SK-N-SH (cell line): ENCODE data around the gene CELSR1. TPM values are rescaled to one million over a fixed set of nuclear protein-coding genes. Genes with fewer than 3 reads are reported as not detected.

Experiments used
- CTCF ChIA-PET: fragments of 300-600, 350-600 bp; formaldehyde crosslinking; extraction: SDS; loops from one replicate; lab custom pipeline; 2021; lab: Yijun Ruan, JAX
- POLR2A ChIA-PET: fragments of 350-600 bp; sonication (Branson Sonifier 250); formaldehyde crosslinking; extraction: SDS; loops from one replicate; lab custom pipeline; 2020; ENCODE audit warnings: antibody characterized with exemption, inconsistent platforms; lab: Yijun Ruan, JAX
- DNase-seq: peaks from one replicate; pipeline ENCODE4 v3.0.0; 2012
- H2AFZ ChIP-seq: fragments of 200-600 bp; sonication (generic); 2 replicates; pipeline ENCODE4 v1.8.1; 2016; ENCODE audit warnings: antibody characterized with exemption, mild to moderate bottlenecking, low read depth
- H3F3A ChIP-seq: fragments of 200-600 bp; sonication (generic); replicated peaks from 2 replicates; pipeline ENCODE3; 2016; ENCODE audit warnings: antibody characterized with exemption, mild to moderate bottlenecking; ENCODE audit not compliant: insufficient read depth
- H3K27ac ChIP-seq, 2 experiments: fragments of 200-500 bp in 1 of 2; fragments of 200-600 bp in 1 of 2; sonication (Bioruptor generic) in 1 of 2; sonication (generic), shearing (Covaris generic) in 1 of 2; 2 replicates each; pipeline versions ENCODE4 v1.5.1 to v1.6.1; 2014 to 2016; ENCODE audit warnings: low read depth in 2 of 2, inconsistent platforms in 1 of 2, low read length in 1 of 2, mild to moderate bottlenecking in 1 of 2, mixed read lengths in 1 of 2
- H3K27me3 ChIP-seq: fragments of 200-600 bp; sonication (generic), shearing (Covaris generic); 2 replicates; pipeline ENCODE4 v1.6.1; 2016; ENCODE audit warnings: mixed run types; ENCODE audit not compliant: insufficient read depth
- H3K36me3 ChIP-seq, 2 experiments: fragments of 200-500 bp in 1 of 2; fragments of 200-600 bp in 1 of 2; sonication (Bioruptor generic) in 1 of 2; sonication (generic) in 1 of 2; replicated peaks in 1 of 2; 2 replicates each; pipeline versions ENCODE3 to v1.5.1; 2014 to 2016; ENCODE audit warnings: low read length in 1 of 2, mild to moderate bottlenecking in 1 of 2; ENCODE audit not compliant: insufficient read depth in 2 of 2, control insufficient read depth in 1 of 2
- H3K4me1 ChIP-seq, 2 experiments: fragments of 200-500 bp in 1 of 2; fragments of 200-600 bp in 1 of 2; sonication (Bioruptor generic) in 1 of 2; sonication (generic), shearing (Covaris generic) in 1 of 2; 2 replicates each; pipeline versions ENCODE4 v1.5.1 to v1.6.1; 2014 to 2016; ENCODE audit warnings: low read depth in 1 of 2, low read length in 1 of 2, mixed run types in 1 of 2; ENCODE audit not compliant: insufficient read depth in 2 of 2, control insufficient read depth in 1 of 2
- H3K4me2 ChIP-seq: fragments of 200-600 bp; sonication (generic), shearing (Covaris generic); 2 replicates; pipeline ENCODE4 v1.6.1; 2017; ENCODE audit warnings: mixed run types
- H3K4me3 ChIP-seq, 2 experiments: fragments of 200-500 bp in 1 of 2; fragments of 200-600 bp in 1 of 2; sonication (Bioruptor generic) in 1 of 2; sonication (generic), shearing (Covaris generic) in 1 of 2; 2 replicates each; pipeline versions ENCODE4 v1.5.1 to v1.8.1; 2014 to 2016; ENCODE audit warnings: low read depth in 2 of 2, inconsistent platforms in 1 of 2, low read length in 1 of 2, mild to moderate bottlenecking in 1 of 2, mixed read lengths in 1 of 2, moderate library complexity in 1 of 2
- H3K79me2 ChIP-seq: fragments of 200-600 bp; sonication (generic); 2 replicates; pipeline ENCODE4 v1.8.1; 2017; ENCODE audit warnings: mild to moderate bottlenecking; ENCODE audit not compliant: insufficient read depth
- H3K9ac ChIP-seq: fragments of 200-600 bp; sonication (generic); 2 replicates; pipeline ENCODE4 v1.6.1; 2017; ENCODE audit warnings: mixed run types
- H3K9me2 ChIP-seq: fragments of 200-600 bp; sonication (generic); 2 replicates; pipeline ENCODE4 v1.6.1; 2017; ENCODE audit warnings: mixed run types
- H3K9me3 ChIP-seq: fragments of 200-600 bp; sonication (generic); 2 replicates; pipeline ENCODE4 v1.6.1; 2017; ENCODE audit warnings: mixed run types, mild to moderate bottlenecking, moderate library complexity
- H4K20me1 ChIP-seq: fragments of 200-600 bp; sonication (generic); 2 replicates; pipeline ENCODE4 v1.6.1; 2017; ENCODE audit warnings: mild to moderate bottlenecking, mixed run types; ENCODE audit not compliant: insufficient read depth
- EZH2phosphoT487 ChIP-seq: fragments of 200-600 bp; sonication (generic); IDR thresholded peaks from 2 replicates; pipeline ENCODE4 v1.6.1; 2017; ENCODE audit warnings: low read depth, mixed run types, mild to moderate bottlenecking, antibody characterized with exemption, moderate library complexity, borderline replicate concordance
- FOXJ3 ChIP-seq: sonication (generic); formaldehyde crosslinking; IDR thresholded peaks from 2 replicates; pipeline ENCODE4 v1.5.1; 2020; ENCODE audit warnings: mild to moderate bottlenecking, missing genetic modification reagents
- RCOR1 ChIP-seq: fragments of 150-350 bp; IDR thresholded peaks from 2 replicates; pipeline ENCODE4 v1.6.1; 2017; ENCODE audit warnings: antibody characterized with exemption, low read length
- RXRA ChIP-seq: IDR thresholded peaks from 2 replicates; pipeline ENCODE4 v1.4.0; 2012; ENCODE audit warnings: low read depth, mild to moderate bottlenecking, borderline replicate concordance
- SMC3 ChIP-seq: IDR thresholded peaks from 2 replicates; pipeline ENCODE4 v1.6.1; 2012; ENCODE audit warnings: low read depth, low read length, improper control_type of control experiment
- TCF12 ChIP-seq: IDR thresholded peaks from 2 replicates; pipeline ENCODE4 v1.4.0; 2012
- YY1 ChIP-seq: IDR thresholded peaks from 2 replicates; pipeline ENCODE4 v1.4.0; 2012; ENCODE audit warnings: low read depth, mild to moderate bottlenecking
- WGBS: methylation state at CpG from one replicate; pipeline ENCODE4 v1.1.6; 2017; ENCODE audit warnings: low lambda C conversion rate; 5-methylcytosine and 5-hydroxymethylcytosine counted together
- polyA plus RNA-seq, 3 experiments: library from polyadenylated mRNA; depleted of rRNA; stranded (reverse); fragments of >200 nt; gene quantifications; 2 replicates each; pipeline ENCODE4 v1.2.3, GENCODE V29; 2012
- TF ChIP-seq, protein P1 (sequence below): fragments of 150-350 bp; IDR thresholded peaks from 2 replicates; pipeline ENCODE4 v1.6.1; 2016; ENCODE audit warnings: mild to moderate bottlenecking, low read depth, low read length
- TF ChIP-seq, protein P2 (sequence below): IDR thresholded peaks from 2 replicates; pipeline ENCODE4 v1.4.0; 2012; ENCODE audit warnings: low read depth, borderline replicate concordance
- TF ChIP-seq, protein P3 (sequence below): IDR thresholded peaks from 2 replicates; pipeline ENCODE4 v1.4.0; 2012; ENCODE audit warnings: low read depth
- TF ChIP-seq, protein P4 (sequence below): fragments of 150-350 bp; IDR thresholded peaks from 2 replicates; pipeline ENCODE4 v1.6.1; 2017; ENCODE audit warnings: antibody characterized with exemption, low read length, low read depth, borderline replicate concordance
- TF ChIP-seq, protein P5 (sequence below): IDR thresholded peaks from 2 replicates; pipeline ENCODE4; 2012

The CELSR1 gene
- polyA plus RNA-seq, 1 of the 3 experiments (the other 2 are of a cell fraction): 5.0 TPM

DNA sequence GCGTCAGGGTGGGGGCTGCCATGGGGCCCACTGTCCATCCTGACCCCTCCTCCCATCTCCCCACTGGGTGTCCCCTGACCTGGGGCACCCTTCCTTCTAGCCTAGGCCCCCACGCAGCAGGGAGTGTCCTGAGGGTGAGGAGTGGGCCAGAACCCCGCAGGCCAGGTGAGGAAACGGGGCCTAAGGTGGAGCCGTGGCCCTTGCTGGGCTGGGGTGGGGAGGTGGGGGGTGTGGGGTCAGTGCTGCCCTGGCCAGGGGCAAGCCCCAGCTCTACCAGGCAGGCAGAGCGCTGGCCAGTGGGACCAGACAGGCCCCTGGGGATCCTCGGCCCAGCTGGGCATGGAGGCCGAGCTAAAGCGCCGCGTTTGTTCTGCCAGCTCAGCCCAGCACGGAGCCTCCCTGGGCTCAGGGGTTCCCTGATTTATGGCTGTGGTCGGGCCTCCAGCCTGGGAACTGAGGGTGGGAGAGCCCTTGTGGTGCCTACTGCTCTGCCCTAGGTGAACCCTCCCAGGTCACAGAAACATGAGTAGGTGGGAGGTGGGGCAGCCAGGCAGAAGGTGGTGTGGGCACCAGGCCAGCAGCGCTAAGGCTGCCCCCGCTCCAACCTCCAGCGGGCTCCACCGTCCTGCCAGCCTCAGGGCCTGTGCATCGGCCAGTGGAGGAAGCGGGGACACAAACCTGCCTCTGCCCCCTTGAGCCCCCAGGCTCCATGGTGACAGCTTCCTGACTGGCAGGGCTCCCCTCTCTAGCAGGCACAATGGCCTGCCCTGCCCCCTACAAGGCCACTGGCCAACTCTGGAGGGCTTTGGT, 179.5 kb downstream of the CELSR1 start:
- TF ChIP-seq, protein P1, sequence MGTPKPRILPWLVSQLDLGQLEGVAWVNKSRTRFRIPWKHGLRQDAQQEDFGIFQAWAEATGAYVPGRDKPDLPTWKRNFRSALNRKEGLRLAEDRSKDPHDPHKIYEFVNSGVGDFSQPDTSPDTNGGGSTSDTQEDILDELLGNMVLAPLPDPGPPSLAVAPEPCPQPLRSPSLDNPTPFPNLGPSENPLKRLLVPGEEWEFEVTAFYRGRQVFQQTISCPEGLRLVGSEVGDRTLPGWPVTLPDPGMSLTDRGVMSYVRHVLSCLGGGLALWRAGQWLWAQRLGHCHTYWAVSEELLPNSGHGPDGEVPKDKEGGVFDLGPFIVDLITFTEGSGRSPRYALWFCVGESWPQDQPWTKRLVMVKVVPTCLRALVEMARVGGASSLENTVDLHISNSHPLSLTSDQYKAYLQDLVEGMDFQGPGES: no peak
- TF ChIP-seq, protein P2, sequence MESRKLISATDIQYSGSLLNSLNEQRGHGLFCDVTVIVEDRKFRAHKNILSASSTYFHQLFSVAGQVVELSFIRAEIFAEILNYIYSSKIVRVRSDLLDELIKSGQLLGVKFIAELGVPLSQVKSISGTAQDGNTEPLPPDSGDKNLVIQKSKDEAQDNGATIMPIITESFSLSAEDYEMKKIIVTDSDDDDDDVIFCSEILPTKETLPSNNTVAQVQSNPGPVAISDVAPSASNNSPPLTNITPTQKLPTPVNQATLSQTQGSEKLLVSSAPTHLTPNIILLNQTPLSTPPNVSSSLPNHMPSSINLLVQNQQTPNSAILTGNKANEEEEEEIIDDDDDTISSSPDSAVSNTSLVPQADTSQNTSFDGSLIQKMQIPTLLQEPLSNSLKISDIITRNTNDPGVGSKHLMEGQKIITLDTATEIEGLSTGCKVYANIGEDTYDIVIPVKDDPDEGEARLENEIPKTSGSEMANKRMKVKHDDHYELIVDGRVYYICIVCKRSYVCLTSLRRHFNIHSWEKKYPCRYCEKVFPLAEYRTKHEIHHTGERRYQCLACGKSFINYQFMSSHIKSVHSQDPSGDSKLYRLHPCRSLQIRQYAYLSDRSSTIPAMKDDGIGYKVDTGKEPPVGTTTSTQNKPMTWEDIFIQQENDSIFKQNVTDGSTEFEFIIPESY: no peak
- TF ChIP-seq TCF12 (no peak), SMC3 (no peak), YY1 (no peak), RXRA (no peak), FOXJ3 (CRISPR knock-in tag) (no peak)
- no peaks in the 10 kb centered on the region for H3K9me3 ChIP-seq
- H3K79me2 ChIP-seq: no peaks in the 10 kb centered on the region
- ChIA-PET CTCF (interaction anchor here (1.3 to 8.4 kb wide), 3 partner anchors 10 to 184 kb away, joined by 3 to 70 read pairs (median 20); no protein-coding TSS in a partner anchor), POLR2A (no interaction called here)
- no peak overlapping the region; a peak in 1 of 4 replicates for H3K27ac ChIP-seq
- DNase-seq: peak; percentile 32
- no peak overlapping the region for H2AFZ ChIP-seq
- H3K27me3 ChIP-seq: no peaks in the 10 kb centered on the region
- 93% methylated on average over 6 of the region's 19 CpGs for WGBS
- no peak overlapping the region for H3K9ac ChIP-seq
- no peaks in the 10 kb centered on the region for H3K4me1 ChIP-seq
- no peaks in the 10 kb centered on the region for H3K9me2 ChIP-seq
- H4K20me1 ChIP-seq: peaks cover 24% of the 10 kb centered on the region; the same call in 1 of the 2 replicates
- H3F3A ChIP-seq: peaks cover 5% of the 10 kb centered on the region
- no peak overlapping the region for H3K4me2 ChIP-seq
- peaks cover 3 to 39% of the 10 kb centered on the region in 2 experiments for H3K36me3 ChIP-seq
- no peak overlapping the region for H3K4me3 ChIP-seq

DNA sequence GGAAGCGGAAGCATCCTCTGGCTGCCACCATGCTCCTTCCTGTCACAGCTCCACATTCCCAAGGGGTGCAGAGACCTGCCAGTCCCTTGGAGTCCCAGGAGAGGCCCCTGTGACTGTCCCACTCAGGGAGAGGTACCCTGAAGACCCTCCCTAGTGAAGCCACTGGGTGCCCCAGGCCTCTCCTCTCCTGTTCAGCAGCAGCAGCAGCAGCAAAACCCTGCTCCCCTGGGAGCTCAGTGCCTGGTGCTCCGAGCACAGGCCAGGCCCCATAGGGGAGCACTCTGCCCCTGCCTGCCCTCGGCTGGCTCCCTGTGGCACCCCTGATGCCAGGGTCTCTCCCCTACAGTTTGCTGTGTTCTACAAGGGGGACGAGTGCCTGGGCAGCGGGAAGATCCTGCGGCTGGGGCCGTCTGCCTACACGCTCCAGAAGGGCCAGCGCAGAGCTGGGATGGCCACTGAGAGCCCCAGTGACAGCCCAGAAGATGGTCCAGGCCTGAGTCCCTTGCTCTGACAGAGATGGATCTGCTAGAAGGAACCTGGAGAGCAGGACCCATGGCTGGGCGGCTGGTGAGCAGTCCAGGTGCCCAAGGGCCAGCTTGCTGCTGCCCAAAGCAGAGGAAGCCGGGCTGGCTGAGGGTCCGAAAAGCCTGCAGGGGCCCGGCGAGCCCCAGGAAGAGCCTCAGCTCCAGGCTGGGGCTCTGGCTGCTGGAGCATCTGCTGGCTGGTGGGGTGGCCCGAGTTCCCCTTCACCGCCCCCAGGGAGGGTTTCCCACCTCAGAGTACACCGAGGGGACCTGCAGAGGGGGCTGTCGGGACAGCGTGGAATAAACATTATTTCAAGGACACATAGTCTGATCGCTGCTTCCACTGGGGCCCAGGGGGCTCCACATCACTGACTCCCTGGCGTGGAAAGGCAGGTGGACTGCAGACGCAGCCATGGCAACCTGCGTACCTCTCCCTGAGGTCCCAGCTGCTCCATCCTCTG, 180.6 kb downstream of the CELSR1 start:
- H3K9me3 ChIP-seq: no peaks in the 10 kb centered on the region
- no peaks in the 10 kb centered on the region for H3K9me2 ChIP-seq
- DNase-seq: peak; percentile 32
- H3K27ac ChIP-seq: no peak overlapping the region
- no peak overlapping the region for H3K4me3 ChIP-seq
- H3K4me1 ChIP-seq: no peaks in the 10 kb centered on the region
- no peak overlapping the region for H3K9ac ChIP-seq
- POLR2A ChIA-PET: no interaction called here
- H3K79me2 ChIP-seq: no peaks in the 10 kb centered on the region
- TF ChIP-seq, protein P3, sequence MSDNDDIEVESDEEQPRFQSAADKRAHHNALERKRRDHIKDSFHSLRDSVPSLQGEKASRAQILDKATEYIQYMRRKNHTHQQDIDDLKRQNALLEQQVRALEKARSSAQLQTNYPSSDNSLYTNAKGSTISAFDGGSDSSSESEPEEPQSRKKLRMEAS: no peak
- TF ChIP-seq, protein P4, sequence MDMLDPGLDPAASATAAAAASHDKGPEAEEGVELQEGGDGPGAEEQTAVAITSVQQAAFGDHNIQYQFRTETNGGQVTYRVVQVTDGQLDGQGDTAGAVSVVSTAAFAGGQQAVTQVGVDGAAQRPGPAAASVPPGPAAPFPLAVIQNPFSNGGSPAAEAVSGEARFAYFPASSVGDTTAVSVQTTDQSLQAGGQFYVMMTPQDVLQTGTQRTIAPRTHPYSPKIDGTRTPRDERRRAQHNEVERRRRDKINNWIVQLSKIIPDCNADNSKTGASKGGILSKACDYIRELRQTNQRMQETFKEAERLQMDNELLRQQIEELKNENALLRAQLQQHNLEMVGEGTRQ: no peak
- TF ChIP-seq, protein P5, sequence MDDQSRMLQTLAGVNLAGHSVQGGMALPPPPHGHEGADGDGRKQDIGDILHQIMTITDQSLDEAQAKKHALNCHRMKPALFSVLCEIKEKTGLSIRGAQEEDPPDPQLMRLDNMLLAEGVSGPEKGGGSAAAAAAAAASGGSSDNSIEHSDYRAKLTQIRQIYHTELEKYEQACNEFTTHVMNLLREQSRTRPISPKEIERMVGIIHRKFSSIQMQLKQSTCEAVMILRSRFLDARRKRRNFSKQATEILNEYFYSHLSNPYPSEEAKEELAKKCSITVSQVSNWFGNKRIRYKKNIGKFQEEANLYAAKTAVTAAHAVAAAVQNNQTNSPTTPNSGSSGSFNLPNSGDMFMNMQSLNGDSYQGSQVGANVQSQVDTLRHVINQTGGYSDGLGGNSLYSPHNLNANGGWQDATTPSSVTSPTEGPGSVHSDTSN: no peak
- no peak for TF ChIP-seq RCOR1
- no peak for TF ChIP-seq EZH2phosphoT487
- no peak for TF ChIP-seq TCF12
- TF ChIP-seq RXRA: no peak
- H3K4me2 ChIP-seq: no peak overlapping the region
- H3F3A ChIP-seq: peaks cover 5% of the 10 kb centered on the region
- H3K36me3 ChIP-seq: peaks cover 3 to 51% of the 10 kb centered on the region in 2 experiments
- no peak overlapping the region for H2AFZ ChIP-seq
- peaks cover 24% of the 10 kb centered on the region; the same call in 1 of the 2 replicates for H4K20me1 ChIP-seq
- 91% methylated on average over 9 of the region's 23 CpGs for WGBS
- CTCF ChIA-PET: interaction anchor here (0.7 to 8.4 kb wide), 9 partner anchors 9 to 304 kb away, joined by 3 to 70 read pairs (median 4); no protein-coding TSS in a partner anchor
- no peaks in the 10 kb centered on the region for H3K27me3 ChIP-seq
